Measurements from ENCODE around the gene DLG2.
"Not testable (repeated sequence)": the region's sequence is repeated elsewhere in the genome, so short reads cannot be mapped to it uniquely, and the experiment has no call there.

The DLG2 gene

GRCh38 chr11:83629775-83630174 lies 1997.4 kb downstream of the DLG2 start:
- DNase-seq (ENCODE audit: low read depth), result no peak

GRCh38 chr11:83628622-83629355 lies 1998.4 kb downstream of the DLG2 start:
- DNase-seq (ENCODE audit: low read depth), result no peak

- DNase-seq (ENCODE audit: low read depth), result no peak
Observed at GRCh38 chr11:83625336-83625735, 2001.8 kb downstream of the DLG2 start.

- DNase-seq (ENCODE audit: low read depth), result no peak
Observed at GRCh38 chr11:83617671-83618070, 2009.5 kb downstream of the DLG2 start.

GRCh38 chr11:83613767-83614121 lies 2013.4 kb downstream of the DLG2 start:
- DNase-seq (ENCODE audit: low read depth), result no peak

- DNase-seq (ENCODE audit: low read depth), result no peak
Observed at GRCh38 chr11:83612891-83613766, 2014.0 kb downstream of the DLG2 start.

- DNase-seq (ENCODE audit: low read depth), result no peak
Observed at GRCh38 chr11:83611600-83611999, 2015.5 kb downstream of the DLG2 start.

- no peak for DNase-seq (ENCODE audit: low read depth)
Observed at GRCh38 chr11:83611031-83611430, 2016.1 kb downstream of the DLG2 start.

- DNase-seq (ENCODE audit: low read depth), result no peak
Observed at GRCh38 chr11:83609191-83609590, 2018.0 kb downstream of the DLG2 start.

GRCh38 chr11:83608571-83608970 lies 2018.6 kb downstream of the DLG2 start:
- DNase-seq (ENCODE audit: low read depth), result no peak

- DNase-seq (ENCODE audit: low read depth), result no peak
Observed at GRCh38 chr11:83601914-83602527, 2025.1 kb downstream of the DLG2 start.

- DNase-seq (ENCODE audit: low read depth), result no peak
Observed at GRCh38 chr11:83601201-83601913, 2025.8 kb downstream of the DLG2 start.

GRCh38 chr11:83600661-83601060 lies 2026.5 kb downstream of the DLG2 start:
- no peak for DNase-seq (ENCODE audit: low read depth)

- no peak for DNase-seq (ENCODE audit: low read depth)
Observed at GRCh38 chr11:83599066-83599465, 2028.1 kb downstream of the DLG2 start.

- not testable (repeated sequence) for DNase-seq (ENCODE audit: low read depth)
Observed at GRCh38 chr11:83587797-83588196, 2039.3 kb downstream of the DLG2 start.

- no peak for DNase-seq (ENCODE audit: low read depth)
Observed at GRCh38 chr11:83583757-83584366, 2043.3 kb downstream of the DLG2 start.

GRCh38 chr11:83574519-83574918 lies 2052.6 kb downstream of the DLG2 start:
- no peak for DNase-seq (ENCODE audit: low read depth)

GRCh38 chr11:83572581-83573496 lies 2054.3 kb downstream of the DLG2 start:
- no peak for DNase-seq (ENCODE audit: low read depth)

GRCh38 chr11:83571302-83571701 lies 2055.8 kb downstream of the DLG2 start:
- no peak for DNase-seq (ENCODE audit: low read depth)

GRCh38 chr11:83569134-83569805 lies 2057.9 kb downstream of the DLG2 start:
- DNase-seq (ENCODE audit: low read depth), result no peak

Data from stimulated activated CD4-positive, alpha-beta T cell treated with anti-CD3 and anti-CD28 coated beads, Interleukin-2, amount 100 ng/mL, for 4 hours (primary cell).